ENCODE results near the gene TMEM131. TPM values are rescaled to one million over a fixed set of nuclear protein-coding genes. Genes with fewer than 3 reads are reported as not detected.

Gene TMEM131
- total and polyA plus RNA-seq, 10 of the 15 experiments (the other 5 are each of a cell fraction or from before 2014, with no cell fraction given): 6.0 to 48.2 (median 23.2) TPM

DNA sequence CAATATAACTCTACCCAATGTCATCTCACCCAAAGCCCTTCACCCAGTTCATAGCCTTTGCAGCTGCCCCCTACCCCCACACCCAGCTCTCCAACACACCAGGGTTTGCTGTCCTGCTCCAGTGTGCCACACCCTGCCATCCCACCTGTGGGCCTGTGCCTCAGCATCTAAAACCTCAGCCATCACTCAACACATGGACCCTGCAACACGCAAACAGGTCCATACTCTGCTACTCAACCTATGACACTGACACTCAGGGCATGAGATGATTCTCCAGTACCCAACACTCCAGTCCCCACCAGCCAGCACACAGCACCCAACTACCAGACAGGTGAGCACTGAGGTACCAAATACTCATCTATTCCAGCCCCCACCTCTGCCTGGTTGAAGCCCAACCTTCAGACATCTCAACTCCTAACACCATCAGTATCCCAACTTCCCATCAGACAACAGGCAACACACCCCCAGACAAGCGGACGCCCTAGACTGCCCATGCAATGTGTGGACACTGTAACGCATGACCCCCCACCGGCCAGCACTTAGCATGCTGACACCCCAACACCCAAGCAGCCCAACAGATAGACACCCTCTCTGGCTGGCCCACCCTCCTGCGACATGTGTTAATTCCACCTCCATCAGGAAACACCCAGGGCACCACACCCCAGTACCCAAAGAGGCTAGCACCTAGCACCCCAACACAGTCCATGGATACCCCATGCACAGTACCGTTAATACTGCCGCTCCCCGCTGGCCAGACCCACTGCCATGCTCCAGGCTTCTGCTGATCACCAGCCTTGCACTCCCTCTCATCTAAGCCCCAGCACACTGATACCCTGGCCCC lies 257.3 kb downstream of the TMEM131 start:
- Histone ChIP-seq H3K27me3 (replicated peaks in 1 of 2; ENCODE audit: control insufficient read depth in 2 of 2, insufficient read depth in 2 of 2, low read length in 1 of 2) (no peaks in the 10 kb centered on the region), H3K36me3 (ENCODE audit: control insufficient read depth in 2 of 2, insufficient read depth in 2 of 2, low read length in 1 of 2) (no peaks in the 10 kb centered on the region), H3K9me3 (replicated peaks; ENCODE audit: control insufficient read depth, insufficient read depth, low read length) (no peaks in the 10 kb centered on the region), H3K79me2 (ENCODE audit: control insufficient read depth, insufficient read depth, low read length) (no peaks in the 10 kb centered on the region), H4K20me1 (ENCODE audit: control insufficient read depth, insufficient read depth) (no peaks in the 10 kb centered on the region), H3K4me3 (no peak overlapping the region), H2AFZ (ENCODE audit: control insufficient read depth, low read depth, low read length) (no peak overlapping the region), H3K27ac (ENCODE audit: control insufficient read depth, insufficient read depth) (no peak overlapping the region), H3K9ac (ENCODE audit: control insufficient read depth, insufficient read depth, low read length) (no peak overlapping the region), H3K4me2 (ENCODE audit: control insufficient read depth, insufficient read depth) (no peak overlapping the region), H3K4me1 (ENCODE audit: control insufficient read depth, insufficient read depth, low read length) (no peaks in the 10 kb centered on the region)
- CTCF ChIA-PET: interaction anchor here (3.2 kb wide), 1 partner anchor 40 kb away, joined by 10 read pairs; no protein-coding TSS in a partner anchor
- no peak for FAIRE-seq
- ATAC-seq: no peak; the same call in 2 of the 3 replicates
- intact Hi-C loops (cut with micrococcal nuclease; ENCODE audit: unreplicated experiment) (no loop called here), in situ Hi-C loops (cut with MboI) (loop anchor here (10.0 kb wide), 2 partner anchors 646 to 1674 kb away; no protein-coding TSS in a partner anchor)
- DNase-seq (ENCODE audit: low read depth, low spot score): no peak
- 72% methylated on average over 9 of the region's 9 CpGs for WGBS (ENCODE audit: insufficient coverage, insufficient replicate concordance, low lambda C conversion rate, missing lambda C conversion rate)
- SMC1A ChIA-PET (ENCODE audit: uncharacterized antibody, unreplicated experiment): no interaction called here
- RAD21 ChIA-PET (ENCODE audit: unreplicated experiment): interaction anchor here (0.6 kb wide), 1 partner anchor 169 kb away, joined by 4 read pairs; no protein-coding TSS in a partner anchor
- POLR2A ChIA-PET: no interaction called here
- no TSS peak for BruUV-seq (replicated peaks)
- no peak for TF ChIP-seq E2F4 (IDR thresholded peaks at IDR 0.05; ENCODE audit: low read depth, low read length)
- TF ChIP-seq ATF3 (IDR thresholded peaks at IDR 0.05; ENCODE audit: borderline replicate concordance, extremely low read depth, low read depth, low read length): no peak
- no peak for TF ChIP-seq SMAD5 (IDR thresholded peaks at IDR 0.05; ENCODE audit: low read depth)
- no peak; the same call in 1 of the 2 replicates for TF ChIP-seq POLR2A (IDR thresholded peaks at IDR 0.05; ENCODE audit: low read depth, low read length)
- no peak for TF ChIP-seq TCF12 (IDR thresholded peaks at IDR 0.05; ENCODE audit: low read depth, low read length)
- TF ChIP-seq FOXK2 (IDR thresholded peaks at IDR 0.05): no peak
- TF ChIP-seq, protein P1, sequence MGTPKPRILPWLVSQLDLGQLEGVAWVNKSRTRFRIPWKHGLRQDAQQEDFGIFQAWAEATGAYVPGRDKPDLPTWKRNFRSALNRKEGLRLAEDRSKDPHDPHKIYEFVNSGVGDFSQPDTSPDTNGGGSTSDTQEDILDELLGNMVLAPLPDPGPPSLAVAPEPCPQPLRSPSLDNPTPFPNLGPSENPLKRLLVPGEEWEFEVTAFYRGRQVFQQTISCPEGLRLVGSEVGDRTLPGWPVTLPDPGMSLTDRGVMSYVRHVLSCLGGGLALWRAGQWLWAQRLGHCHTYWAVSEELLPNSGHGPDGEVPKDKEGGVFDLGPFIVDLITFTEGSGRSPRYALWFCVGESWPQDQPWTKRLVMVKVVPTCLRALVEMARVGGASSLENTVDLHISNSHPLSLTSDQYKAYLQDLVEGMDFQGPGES (IDR thresholded peaks at IDR 0.05): no peak
- TF ChIP-seq ELK1 (IDR thresholded peaks at IDR 0.05; ENCODE audit: low read depth, low read length): no peak
- no peak for TF ChIP-seq HDAC6 (IDR thresholded peaks at IDR 0.05; ENCODE audit: unreplicated experiment)
- no peak for TF ChIP-seq EP300 (IDR thresholded peaks at IDR 0.05; ENCODE audit: borderline replicate concordance in 1 of 2, control insufficient read depth in 1 of 2, low read depth in 2 of 2, low read length in 2 of 2)
- no peak for TF ChIP-seq BCL3 (IDR thresholded peaks at IDR 0.05; ENCODE audit: borderline replicate concordance, insufficient read depth, low read depth, low read length, poor library complexity, severe bottlenecking)
- TF ChIP-seq NBN (IDR thresholded peaks at IDR 0.05): no peak
- TF ChIP-seq, protein P2, sequence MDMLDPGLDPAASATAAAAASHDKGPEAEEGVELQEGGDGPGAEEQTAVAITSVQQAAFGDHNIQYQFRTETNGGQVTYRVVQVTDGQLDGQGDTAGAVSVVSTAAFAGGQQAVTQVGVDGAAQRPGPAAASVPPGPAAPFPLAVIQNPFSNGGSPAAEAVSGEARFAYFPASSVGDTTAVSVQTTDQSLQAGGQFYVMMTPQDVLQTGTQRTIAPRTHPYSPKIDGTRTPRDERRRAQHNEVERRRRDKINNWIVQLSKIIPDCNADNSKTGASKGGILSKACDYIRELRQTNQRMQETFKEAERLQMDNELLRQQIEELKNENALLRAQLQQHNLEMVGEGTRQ (IDR thresholded peaks at IDR 0.05; ENCODE audit: borderline replicate concordance, low read depth, low read length): no peak
- no peak for TF ChIP-seq MYB (IDR thresholded peaks at IDR 0.05; ENCODE audit: borderline replicate concordance, low read depth, low read length)
- TF ChIP-seq SP1 (IDR thresholded peaks at IDR 0.05; ENCODE audit: low read depth, low read length): no peak
- no peak for TF ChIP-seq SRF (IDR thresholded peaks at IDR 0.05; ENCODE audit: low read depth in 2 of 2, low read length in 2 of 2)
- no peak for TF ChIP-seq RB1 (IDR thresholded peaks at IDR 0.05; ENCODE audit: borderline replicate concordance)
- TF ChIP-seq ASH2L (IDR thresholded peaks at IDR 0.05; ENCODE audit: borderline replicate concordance, low read depth): no peak

Data from GM12878 (cell line).